Activated naive CD4-positive, alpha-beta T cell treated with anti-CD3 and anti-CD28 coated beads, Interleukin-2, amount 50 U/mL, for 16 hours (primary cell): Measurements from ENCODE around the gene TADA3.
A peak's percentile ranks its signal among the peaks of the same experiment; 100 is the strongest.

Experiments used
- DNase-seq: peaks from one replicate; pipeline ENCODE4 v3.0.0-alpha.2; 2020

TADA3 gene

DNA sequence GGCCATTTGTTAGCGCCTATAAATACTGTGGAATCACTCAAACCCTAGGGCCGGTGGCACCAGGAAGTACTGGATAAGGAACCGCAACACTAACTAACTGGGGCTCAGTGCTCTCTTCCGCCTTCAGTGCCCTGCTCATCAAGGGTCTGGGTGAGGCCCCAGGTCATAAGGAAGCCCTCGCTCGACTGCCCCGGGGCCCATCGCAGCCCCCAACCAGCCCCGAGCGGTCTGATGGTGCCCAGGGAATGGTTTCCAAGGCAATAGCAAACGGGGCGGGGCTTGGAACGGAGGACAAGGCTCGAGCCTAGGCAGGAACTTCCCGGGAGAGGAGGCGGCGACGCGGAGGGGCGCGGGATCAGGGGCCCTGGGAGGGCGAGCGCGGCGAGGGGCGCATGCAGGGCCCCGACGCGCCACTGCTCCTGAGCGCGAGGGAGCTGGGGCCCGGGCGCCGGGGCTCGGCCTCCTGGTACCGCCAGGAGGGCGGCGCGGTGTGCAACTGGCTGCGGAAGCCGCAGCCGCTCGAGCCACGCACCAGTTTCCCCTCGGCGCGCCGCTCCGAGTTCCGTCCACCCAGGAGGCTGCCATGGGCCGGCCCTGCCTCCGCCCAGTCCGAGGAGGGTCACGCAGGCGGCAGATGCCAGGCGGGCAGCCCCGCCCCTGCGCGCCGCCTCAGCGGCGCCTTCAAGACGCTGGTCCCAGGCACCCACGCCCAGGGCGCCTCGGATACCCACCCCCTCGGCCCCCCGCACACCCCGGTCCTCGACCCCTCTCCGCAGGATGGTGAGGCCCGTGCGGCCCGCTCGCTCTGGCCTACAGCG is 17.6 kb upstream of the TADA3 start, which contains the start of gene TTLL3:
Gene TTLL3, plus strand, starts transcription at position 648 of the 818 bp plus-strand sequence. CDS start 400 bp downstream, outside the sequence.
- DNase-seq, result peak; percentile 48

- no peak for DNase-seq
These were observed 17.0 kb upstream of the TADA3 start for GRCh38 chr3:9809239-9809614.

DNA sequence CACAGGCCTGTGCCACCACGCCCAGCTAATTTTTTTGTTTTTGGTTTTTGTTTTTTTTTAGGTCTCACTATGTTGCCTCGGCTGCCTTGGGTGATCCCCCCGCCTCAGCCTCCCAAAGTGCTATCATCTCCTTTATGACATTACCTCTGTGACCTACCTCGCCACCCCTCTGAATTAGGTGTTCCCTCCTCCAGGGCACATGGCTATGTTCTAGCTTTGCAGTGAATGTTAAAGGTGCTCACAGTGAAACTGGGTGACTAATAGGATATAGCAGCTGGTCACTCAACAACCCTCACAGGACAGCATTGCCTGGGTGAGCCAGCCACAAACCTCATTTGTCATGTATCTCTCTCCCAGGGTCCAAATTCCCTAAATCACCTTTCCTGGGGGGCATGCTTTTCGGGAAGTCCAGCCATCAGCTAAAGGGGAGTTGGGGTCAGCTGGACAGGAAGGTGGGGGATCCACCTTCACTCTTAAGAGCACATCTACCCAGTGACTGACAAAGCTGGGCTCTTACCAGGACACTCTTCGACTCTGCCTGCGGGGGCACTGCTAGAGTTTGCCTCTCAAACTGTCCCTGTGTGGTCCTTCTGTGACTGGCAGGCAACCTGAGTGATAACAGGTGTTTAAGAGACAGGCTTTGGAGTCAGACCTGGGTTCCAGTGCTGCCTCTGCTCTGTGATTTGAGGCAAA is 16.2 kb upstream of the TADA3 start:
- peak; percentile 62 for DNase-seq

DNA sequence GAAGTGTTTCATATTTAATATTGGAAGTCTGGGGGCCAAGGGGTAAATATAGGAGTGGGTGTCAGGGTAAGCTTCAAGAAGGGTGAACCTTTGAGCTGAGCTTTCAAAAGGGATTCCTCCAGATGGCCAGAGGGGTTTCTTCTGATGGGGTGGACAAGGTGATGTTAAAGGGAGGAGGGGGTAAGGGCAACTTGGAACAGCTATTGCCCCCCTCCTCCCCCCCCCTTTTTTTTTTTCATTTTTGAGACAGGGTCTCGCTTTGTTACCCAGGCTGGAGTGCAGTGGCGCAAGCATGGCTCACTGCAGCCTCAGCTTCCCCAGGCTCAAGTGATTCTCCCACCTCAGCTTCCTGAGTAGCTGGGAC is 15.7 kb upstream of the TADA3 start:
- no peak for DNase-seq

GRCh38 chr3:9806688-9807589 is 14.7 kb upstream of the TADA3 start:
- DNase-seq, result no peak

GRCh38 chr3:9806137-9806536 is 13.9 kb upstream of the TADA3 start:
- DNase-seq, result no peak

- DNase-seq, result no peak
These were observed 12.7 kb upstream of the TADA3 start for GRCh38 chr3:9804996-9805395.

DNA sequence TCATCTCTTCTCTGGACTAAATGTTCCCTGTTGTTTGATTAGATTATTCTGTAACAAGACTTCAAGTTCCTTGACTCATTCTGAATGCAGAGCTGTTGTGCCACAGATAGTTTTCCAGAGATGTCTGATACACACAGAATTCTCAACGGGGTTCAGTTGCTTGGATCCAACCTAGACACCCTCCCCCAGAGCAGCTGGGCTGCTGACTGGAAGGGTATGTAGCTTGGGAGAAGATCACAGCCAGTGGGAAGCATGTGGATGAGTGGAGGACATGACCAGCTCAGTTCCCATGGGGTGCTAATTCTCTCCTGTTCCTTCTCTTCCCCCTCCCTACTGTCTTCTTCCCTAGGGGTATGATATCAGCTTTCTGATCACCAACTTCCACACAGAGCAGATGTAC is 11.2 kb upstream of the TADA3 start:
- DNase-seq, result no peak

GRCh38 chr3:9800529-9800928 is 8.3 kb upstream of the TADA3 start:
- DNase-seq, result no peak

DNA sequence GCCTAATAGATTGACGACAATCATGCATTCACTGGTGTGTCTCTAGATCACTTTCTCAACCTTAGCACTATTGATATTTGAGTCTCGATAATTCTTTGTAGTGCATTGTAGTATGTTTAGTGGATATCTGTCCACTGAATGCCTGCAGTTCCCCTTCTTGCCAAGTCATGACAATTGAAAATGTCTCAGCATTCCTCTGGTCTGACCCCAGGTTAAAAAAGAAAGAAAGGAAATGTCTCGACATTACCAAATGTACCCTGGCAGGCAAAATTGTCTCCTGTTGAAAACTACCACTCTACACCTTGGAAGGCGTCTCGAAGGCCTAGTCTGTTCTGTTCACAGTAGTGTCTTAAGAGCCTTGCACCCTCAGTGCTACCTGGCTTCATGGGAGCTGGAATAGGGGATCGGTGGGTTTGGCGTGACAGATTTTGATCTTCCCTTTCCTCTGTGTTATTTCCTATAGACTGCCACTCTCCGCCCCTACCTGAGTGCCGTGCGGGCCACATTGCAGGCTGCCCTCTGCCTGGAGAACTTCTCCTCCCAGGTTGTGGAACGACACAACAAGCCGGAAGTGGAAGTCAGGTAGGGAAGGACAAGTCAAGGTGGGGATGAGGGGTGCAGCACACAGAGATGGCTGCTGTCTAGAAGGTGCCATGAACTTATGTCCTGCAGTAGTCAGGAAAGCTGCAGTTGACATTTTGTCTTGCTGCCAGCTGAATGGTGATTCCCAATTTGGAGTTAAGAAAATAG is 5.1 kb upstream of the TADA3 start:
- DNase-seq, result no peak

GRCh38 chr3:9795207-9795606 is 2.9 kb upstream of the TADA3 start:
- no peak for DNase-seq

DNA sequence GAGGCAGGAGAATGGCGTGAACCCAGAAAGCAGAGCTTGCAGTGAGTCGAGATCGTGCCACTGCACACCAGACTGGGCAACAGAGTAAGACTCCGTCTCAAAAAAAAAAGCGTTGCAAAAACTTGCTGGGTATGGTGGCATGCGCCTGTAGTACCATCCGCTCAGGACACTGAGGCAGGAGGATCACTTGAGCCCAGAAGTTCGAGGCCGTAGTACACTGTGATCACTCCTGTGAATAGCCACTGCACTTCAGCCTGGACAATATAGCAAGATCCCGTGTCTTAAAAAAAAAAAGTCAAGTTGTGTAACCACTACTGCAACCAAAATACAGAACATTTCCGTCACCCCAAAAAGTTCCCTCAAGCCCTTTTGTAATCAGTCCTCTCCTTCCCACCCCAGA is 2.1 kb upstream of the TADA3 start:
- DNase-seq, result no peak

DNA sequence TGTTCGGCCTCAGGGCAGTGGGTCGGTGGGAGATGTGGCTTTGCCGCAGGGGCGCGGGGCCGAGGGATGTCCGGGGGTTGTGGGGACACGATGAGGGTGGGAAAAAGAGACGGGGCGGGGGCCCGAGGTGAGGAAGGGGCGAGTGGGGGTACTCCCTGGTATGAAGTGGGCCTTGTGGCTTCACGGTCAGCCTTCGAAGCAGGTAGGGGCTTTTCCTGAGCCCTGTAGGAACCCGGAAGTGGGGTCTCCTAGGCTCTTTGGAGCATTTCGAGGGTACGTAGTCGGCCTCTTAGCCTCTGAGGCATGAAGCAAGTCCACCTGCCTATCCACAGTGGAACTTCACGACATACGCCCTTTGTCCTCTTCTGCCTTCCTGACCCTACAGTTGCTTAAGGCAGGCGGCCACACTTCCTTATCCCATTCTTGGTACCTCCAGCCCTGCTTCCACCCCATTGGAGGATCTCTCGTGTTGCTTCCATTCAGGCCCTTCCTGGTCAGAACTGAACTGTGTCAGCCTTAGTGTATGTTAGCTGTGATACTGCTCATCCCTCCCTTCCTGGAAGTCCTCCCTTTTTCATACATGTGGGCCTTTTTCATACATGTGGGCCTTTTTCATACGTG is 998 bp upstream of the TADA3 start:
- no peak for DNase-seq

GRCh38 chr3:9791790-9792404 is 376 bp downstream of the TADA3 start:
- DNase-seq, result no peak

DNA sequence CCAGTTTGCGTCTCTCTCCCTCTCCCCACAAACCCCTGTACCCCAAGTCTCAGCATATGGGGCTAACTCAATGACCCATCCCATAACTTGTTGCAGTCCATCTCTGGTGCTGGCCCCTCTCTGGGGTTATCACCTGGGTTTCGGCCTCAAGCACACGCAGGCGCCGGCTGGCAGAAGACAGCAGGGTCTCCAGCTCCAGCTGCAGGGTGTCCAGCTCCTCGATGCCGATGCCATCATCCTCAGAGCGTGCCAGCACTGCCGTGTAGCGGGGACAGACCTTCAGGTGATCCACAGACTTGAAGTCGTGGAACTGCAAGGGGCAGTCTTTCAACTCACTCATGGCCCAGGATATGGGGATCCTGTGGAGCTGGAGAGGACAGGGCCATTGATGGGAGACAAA is 1.1 kb downstream of the TADA3 start:
- no peak for DNase-seq

DNA sequence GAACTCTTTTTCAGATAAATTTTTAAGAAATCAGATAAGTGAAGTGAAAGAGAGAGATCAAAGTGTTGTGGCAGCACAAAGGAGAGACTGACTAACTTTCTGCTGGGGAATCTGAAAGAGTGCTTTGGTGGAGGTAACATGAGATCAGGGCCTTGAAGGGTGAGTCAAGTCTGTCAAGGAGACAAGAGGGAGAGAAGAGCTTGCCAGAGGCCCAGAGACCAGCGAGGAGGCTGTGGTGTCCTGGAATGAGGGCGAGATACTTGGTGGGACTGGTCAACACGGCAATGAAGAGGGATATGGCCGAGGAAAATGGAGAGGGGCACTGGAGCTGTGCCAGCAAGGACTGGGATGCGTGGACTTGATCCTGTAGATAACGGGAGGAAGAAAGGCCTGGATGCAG is 4.6 kb downstream of the TADA3 start:
- no peak for DNase-seq

DNA sequence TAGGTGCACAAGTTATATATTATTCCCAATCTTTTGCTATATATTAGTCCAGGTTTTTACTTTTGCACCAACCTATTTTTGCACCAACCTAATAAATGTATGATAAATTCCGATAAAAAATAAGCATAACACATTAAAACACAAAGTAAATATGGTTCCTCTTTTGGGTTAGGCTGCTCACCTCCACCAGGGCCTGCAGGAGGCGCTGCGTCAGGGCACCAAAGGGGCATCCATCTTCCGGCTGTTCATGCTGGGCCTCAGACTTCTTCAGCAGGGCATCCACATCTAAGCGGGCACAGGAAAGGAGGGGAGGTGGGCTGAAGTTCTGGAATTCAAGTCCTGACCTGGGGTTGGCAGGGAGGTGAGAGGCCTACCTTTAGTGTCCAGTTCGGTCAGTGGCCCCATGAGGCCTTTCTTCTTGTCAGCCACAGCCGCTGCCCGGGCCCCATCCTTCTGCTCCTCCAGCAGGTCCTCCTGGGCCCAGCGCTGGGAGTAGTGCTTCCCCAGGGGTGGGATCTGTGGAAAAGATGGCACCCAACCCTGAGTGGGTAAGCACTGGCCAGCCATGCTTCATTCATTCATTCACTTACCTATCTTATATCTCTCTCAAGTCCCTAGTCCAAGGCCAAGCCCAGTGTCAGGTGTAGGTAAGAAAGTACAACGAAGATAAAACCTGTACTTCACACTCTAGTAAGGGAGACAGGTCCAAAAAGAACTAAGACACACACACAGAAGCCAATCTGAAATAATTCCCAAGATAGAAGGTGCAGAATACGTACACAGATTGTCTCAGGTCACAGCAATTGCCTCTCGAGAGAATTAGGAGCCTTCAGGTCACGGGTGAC is 5.2 kb downstream of the TADA3 start:
- no peak for DNase-seq

DNA sequence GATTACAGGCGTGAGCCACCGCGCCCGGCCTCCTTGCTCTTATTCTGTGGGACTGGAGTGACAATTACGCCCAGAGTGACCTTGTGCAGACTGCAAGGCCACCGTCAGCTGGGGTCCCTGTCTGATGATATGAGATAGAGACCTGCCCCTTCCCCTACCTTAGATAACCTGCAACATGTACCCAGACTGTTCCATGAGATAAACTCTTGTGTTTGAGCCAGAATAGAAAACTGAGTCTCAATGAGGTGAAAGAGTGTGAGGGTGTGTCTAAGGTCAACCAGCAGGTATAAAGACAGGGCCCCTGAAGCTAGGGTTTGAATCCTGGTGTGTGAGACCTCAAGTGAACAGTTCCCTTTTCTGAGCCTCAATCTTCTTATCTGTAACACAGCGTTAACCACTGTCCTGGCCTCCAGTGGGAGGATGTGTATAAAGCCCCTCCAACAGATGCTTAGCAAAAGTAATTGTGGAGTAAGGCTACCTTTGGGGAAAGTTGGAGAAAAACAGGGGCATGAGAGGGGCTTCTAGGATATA is 6.0 kb downstream of the TADA3 start:
- DNase-seq, result no peak

- no peak for DNase-seq
These were observed 6.7 kb downstream of the TADA3 start for GRCh38 chr3:9785602-9786001.

GRCh38 chr3:9784965-9785364 is 7.3 kb downstream of the TADA3 start:
- no peak for DNase-seq

DNA sequence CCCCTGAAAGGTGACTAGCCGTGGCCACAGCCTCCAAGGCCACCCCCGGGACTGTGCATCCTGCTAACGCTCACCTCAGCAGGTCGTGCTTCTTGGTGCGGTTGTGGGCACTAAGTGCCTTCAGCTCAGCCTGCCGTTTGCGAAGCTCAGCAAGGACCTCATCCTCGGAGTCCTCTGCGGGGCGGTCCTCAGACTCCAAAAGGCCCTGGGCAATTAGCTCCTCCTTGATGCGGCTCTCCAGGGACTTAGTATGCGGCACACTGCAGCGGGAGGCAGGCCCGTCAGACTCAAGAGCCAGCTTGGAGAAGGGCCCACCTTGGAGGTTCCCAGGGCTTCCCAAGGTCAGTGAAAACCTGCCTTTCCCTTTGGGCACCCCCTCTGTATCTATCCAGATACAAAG is 8.3 kb downstream of the TADA3 start:
- DNase-seq, result no peak
